Testis (tissue), 2 donors: ENCODE measurements around the gene PI4K2A.

Experiments
- CTCF ChIP-seq, 3 experiments: fragments of 450-650 bp in 2 of 3; fragments of 200-600 bp in 1 of 3; sonication (generic) in 1 of 3; IDR thresholded peaks; one replicate each; pipeline ENCODE4 v1.5.1; 2016 to 2019; ENCODE audit warnings: antibody characterized with exemption in 3 of 3, mild to moderate bottlenecking in 2 of 3, moderate library complexity in 1 of 3
- POLR2A ChIP-seq: fragments of 450-650 bp; IDR thresholded peaks from one replicate; pipeline ENCODE4 v1.6.1; 2017; ENCODE audit warnings: antibody characterized with exemption, mild to moderate bottlenecking, moderate library complexity

- TF ChIP-seq CTCF (IDR thresholded peaks at IDR 0.05) (no peak), POLR2A (no peak)
Observed at GRCh38 chr10:97607095-97607636, 33.3 kb upstream of the PI4K2A start.
